GM12878 (cell line): Measurements from ENCODE around the gene IGF1R. TPM values are rescaled to one million over a fixed set of nuclear protein-coding genes. Genes with fewer than 3 reads are reported as not detected.
A peak's percentile ranks its signal among the peaks of the same experiment; 100 is the strongest.

Experiments
- ASH2L ChIP-seq: fragments of 300-600, 200-600 bp; sonication (generic); IDR thresholded peaks from 2 replicates; pipeline ENCODE4 v1.6.1; 2017; ENCODE audit warnings: low read depth, mild to moderate bottlenecking, borderline replicate concordance
- BMI1 ChIP-seq: fragments of 450-650 bp; IDR thresholded peaks from 2 replicates; pipeline ENCODE4 v1.6.1; 2016; ENCODE audit warnings: mild to moderate bottlenecking, moderate library complexity, borderline replicate concordance
- CBX5 ChIP-seq: sonication (generic); IDR thresholded peaks from 2 replicates; pipeline ENCODE4 v1.6.1; 2016; ENCODE audit warnings: low read depth, moderate library complexity, mild to moderate bottlenecking, inconsistent platforms
- CREB1 ChIP-seq: IDR thresholded peaks from 2 replicates; pipeline ENCODE4 v1.6.1; 2012; ENCODE audit warnings: low read depth, mild to moderate bottlenecking, inconsistent platforms
- EGR1 ChIP-seq, 2 experiments: IDR thresholded peaks; 1 replicate in 1 of 2; 2 replicates in 1 of 2; pipeline ENCODE4 v1.6.1; 2011 to 2012; ENCODE audit warnings: low read depth in 2 of 2, low read length in 2 of 2, borderline replicate concordance in 1 of 2, mild to moderate bottlenecking in 1 of 2, moderate library complexity in 1 of 2
- KAT2A ChIP-seq: conservative IDR thresholded peaks from 2 replicates; pipeline ENCODE4 v1.6.1; 2011; ENCODE audit warnings: low read depth, low read length; ENCODE audit not compliant: control insufficient read depth
- LARP7 ChIP-seq: fragments of 450-650 bp; IDR thresholded peaks from 2 replicates; pipeline ENCODE4 v1.6.1; 2017; ENCODE audit warnings: mild to moderate bottlenecking
- MTA2 ChIP-seq: fragments of 450-650 bp; IDR thresholded peaks from 2 replicates; pipeline ENCODE4 v1.6.1; 2016; ENCODE audit warnings: low read depth, mild to moderate bottlenecking, moderate library complexity
- MXI1 ChIP-seq: fragments of 150-350 bp; IDR thresholded peaks from 2 replicates; pipeline ENCODE4 v1.6.1; 2011; ENCODE audit warnings: low read depth, mild to moderate bottlenecking, inconsistent platforms, low read length, improper control_type of control experiment
- NBN ChIP-seq: fragments of 450-650 bp; IDR thresholded peaks from 2 replicates; pipeline ENCODE4 v1.6.1; 2016
- RAD21 ChIP-seq: IDR thresholded peaks from 2 replicates; pipeline ENCODE4 v1.6.1; 2011; ENCODE audit warnings: mild to moderate bottlenecking, low read depth, low read length, moderate library complexity; ENCODE audit not compliant: insufficient read depth
- STAT3 ChIP-seq: IDR thresholded peaks from 2 replicates; pipeline ENCODE4 v1.6.1; 2011; ENCODE audit warnings: low read depth, low read length, improper control_type of control experiment
- SUZ12 ChIP-seq: fragments of 200-600 bp; sonication (generic); IDR thresholded peaks from one replicate; pipeline ENCODE4 v1.6.1; 2018; ENCODE audit warnings: antibody characterized with exemption, mild to moderate bottlenecking; ENCODE audit not compliant: unreplicated experiment
- WRNIP1 ChIP-seq: IDR thresholded peaks from 2 replicates; pipeline ENCODE4 v1.6.1; 2011; ENCODE audit warnings: low read depth, low read length, improper control_type of control experiment, borderline replicate concordance
- ZNF274 ChIP-seq: IDR thresholded peaks from one replicate; pipeline ENCODE4 v1.8.0; 2011; ENCODE audit not compliant: insufficient read length, insufficient read depth
- polyA plus RNA-seq, 11 experiments: library from polyadenylated mRNA; depleted of rRNA in 4 of 11; unstranded in 6 of 11; stranded (reverse) in 5 of 11; fragments of >200 nt; fragmentation: Nextera tagmentation in 4 of 11; fragmentation: Illumina TruSeq in 1 of 11; extraction: Ambion mirVana in 4 of 11; extraction: Trizol in 1 of 11; gene quantifications; 1 replicate in 1 of 11; 2 replicates in 10 of 11; pipeline versions ENCODE4 v1.2.1 to v1.2.3, GENCODE V29; 2011 to 2016; ENCODE audit warnings: inconsistent platforms in 2 of 11, missing spikeins in 2 of 11, low read depth in 1 of 11
- total RNA-seq, 4 experiments: library from RNA; depleted of rRNA in 3 of 4; stranded (reverse); fragments of >200 nt in 3 of 4; fragmentation: Illumina TruSeq in 1 of 4; extraction: Trizol in 1 of 4; gene quantifications; 2 replicates each; pipeline versions ENCODE4 v1.2.1 to v1.2.3, GENCODE V29; 2013 to 2021
- TF ChIP-seq, protein P1 (sequence below): IDR thresholded peaks from 2 replicates; pipeline ENCODE4 v1.6.1; 2011; ENCODE audit warnings: low read depth, low read length, improper control_type of control experiment, borderline replicate concordance
- TF ChIP-seq, protein P2 (sequence below): fragments of 450-650 bp; IDR thresholded peaks from 2 replicates; pipeline ENCODE4 v1.6.1; 2017; ENCODE audit warnings: mild to moderate bottlenecking, moderate library complexity
- TF ChIP-seq, protein P3 (sequence below): IDR thresholded peaks from 2 replicates; pipeline ENCODE4 v1.6.1; 2012; ENCODE audit warnings: low read depth, low read length, improper control_type of control experiment
- TF ChIP-seq, protein P4 (sequence below): fragments of 450-650 bp; formaldehyde crosslinking; IDR thresholded peaks from 2 replicates; pipeline ENCODE4 v1.4.0; 2022; ENCODE audit warnings: mild to moderate bottlenecking, moderate library complexity
- TF ChIP-seq, protein P5 (sequence below): fragments of 450-650 bp; IDR thresholded peaks from 2 replicates; pipeline ENCODE4 v1.6.1; 2016; ENCODE audit warnings: mild to moderate bottlenecking

Gene IGF1R
- total and polyA plus RNA-seq, 10 of the 15 experiments (the other 5 are each of a cell fraction or from before 2014, with no cell fraction given) = 0.03 to 2.7 (median 0.66) TPM

DNA sequence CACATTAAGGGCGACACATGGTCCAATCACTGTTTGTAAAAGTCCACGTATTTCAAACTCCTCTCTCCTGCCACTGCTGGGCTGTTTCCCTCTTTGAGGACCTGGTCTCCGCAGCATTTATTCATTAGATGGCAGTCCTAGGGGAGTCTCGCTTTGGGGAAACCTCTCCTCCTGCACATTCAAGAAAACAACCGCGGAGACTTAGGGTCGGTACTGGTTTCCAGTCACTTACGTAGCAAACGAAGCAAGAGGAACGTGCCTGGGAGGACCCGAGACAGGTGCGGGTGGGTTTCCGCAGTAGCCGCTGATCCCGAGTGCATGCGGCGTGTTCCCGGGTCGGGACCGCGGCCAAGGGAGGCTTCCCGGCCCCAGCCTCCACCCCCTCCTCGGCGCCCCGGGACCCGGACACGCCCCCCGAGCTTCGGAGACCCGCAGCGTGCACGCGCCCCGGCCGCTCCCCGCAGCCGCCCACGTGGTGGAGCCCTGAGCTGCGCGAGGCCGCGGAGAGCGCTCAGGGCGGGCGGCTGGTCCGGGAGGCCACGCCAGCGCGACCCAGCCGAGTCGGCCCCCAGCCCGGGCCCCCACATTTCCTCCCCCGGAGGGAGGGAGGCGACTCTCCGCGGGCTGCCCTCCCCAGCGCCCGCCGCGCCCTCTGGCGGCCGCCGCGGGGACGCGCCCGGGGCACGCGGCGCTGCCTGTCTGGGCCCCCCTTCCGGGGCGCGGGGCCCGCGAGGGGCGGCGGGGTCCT is 1.1 kb upstream of the IGF1R start (continued):
- TF ChIP-seq RAD21 = no peak
- TF ChIP-seq, protein P1, sequence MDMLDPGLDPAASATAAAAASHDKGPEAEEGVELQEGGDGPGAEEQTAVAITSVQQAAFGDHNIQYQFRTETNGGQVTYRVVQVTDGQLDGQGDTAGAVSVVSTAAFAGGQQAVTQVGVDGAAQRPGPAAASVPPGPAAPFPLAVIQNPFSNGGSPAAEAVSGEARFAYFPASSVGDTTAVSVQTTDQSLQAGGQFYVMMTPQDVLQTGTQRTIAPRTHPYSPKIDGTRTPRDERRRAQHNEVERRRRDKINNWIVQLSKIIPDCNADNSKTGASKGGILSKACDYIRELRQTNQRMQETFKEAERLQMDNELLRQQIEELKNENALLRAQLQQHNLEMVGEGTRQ = no peak
- TF ChIP-seq CREB1 = no peak
- TF ChIP-seq, protein P2, sequence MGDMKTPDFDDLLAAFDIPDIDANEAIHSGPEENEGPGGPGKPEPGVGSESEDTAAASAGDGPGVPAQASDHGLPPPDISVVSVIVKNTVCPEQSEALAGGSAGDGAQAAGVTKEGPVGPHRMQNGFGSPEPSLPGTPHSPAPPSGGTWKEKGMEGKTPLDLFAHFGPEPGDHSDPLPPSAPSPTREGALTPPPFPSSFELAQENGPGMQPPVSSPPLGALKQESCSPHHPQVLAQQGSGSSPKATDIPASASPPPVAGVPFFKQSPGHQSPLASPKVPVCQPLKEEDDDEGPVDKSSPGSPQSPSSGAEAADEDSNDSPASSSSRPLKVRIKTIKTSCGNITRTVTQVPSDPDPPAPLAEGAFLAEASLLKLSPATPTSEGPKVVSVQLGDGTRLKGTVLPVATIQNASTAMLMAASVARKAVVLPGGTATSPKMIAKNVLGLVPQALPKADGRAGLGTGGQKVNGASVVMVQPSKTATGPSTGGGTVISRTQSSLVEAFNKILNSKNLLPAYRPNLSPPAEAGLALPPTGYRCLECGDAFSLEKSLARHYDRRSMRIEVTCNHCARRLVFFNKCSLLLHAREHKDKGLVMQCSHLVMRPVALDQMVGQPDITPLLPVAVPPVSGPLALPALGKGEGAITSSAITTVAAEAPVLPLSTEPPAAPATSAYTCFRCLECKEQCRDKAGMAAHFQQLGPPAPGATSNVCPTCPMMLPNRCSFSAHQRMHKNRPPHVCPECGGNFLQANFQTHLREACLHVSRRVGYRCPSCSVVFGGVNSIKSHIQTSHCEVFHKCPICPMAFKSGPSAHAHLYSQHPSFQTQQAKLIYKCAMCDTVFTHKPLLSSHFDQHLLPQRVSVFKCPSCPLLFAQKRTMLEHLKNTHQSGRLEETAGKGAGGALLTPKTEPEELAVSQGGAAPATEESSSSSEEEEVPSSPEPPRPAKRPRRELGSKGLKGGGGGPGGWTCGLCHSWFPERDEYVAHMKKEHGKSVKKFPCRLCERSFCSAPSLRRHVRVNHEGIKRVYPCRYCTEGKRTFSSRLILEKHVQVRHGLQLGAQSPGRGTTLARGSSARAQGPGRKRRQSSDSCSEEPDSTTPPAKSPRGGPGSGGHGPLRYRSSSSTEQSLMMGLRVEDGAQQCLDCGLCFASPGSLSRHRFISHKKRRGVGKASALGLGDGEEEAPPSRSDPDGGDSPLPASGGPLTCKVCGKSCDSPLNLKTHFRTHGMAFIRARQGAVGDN = peak; percentile 65; the same call in 1 of the 2 replicates
- TF ChIP-seq BMI1 = peak; percentile 24
- TF ChIP-seq MXI1 = 0 out of 2 replicates have a peak, but pooled peaks have one; percentile 25
- TF ChIP-seq WRNIP1 = no peak
- no peak for TF ChIP-seq ASH2L
- TF ChIP-seq, protein P3, sequence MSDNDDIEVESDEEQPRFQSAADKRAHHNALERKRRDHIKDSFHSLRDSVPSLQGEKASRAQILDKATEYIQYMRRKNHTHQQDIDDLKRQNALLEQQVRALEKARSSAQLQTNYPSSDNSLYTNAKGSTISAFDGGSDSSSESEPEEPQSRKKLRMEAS = no peak
- TF ChIP-seq STAT3 = no peak
- TF ChIP-seq ZNF274 = no peak
- TF ChIP-seq SUZ12 = peak; percentile 69
- TF ChIP-seq MTA2 = no peak
- TF ChIP-seq LARP7 = no peak; the same call in 1 of the 2 replicates
- no peak for TF ChIP-seq KAT2A
- no peak for TF ChIP-seq NBN
- TF ChIP-seq, protein P4, sequence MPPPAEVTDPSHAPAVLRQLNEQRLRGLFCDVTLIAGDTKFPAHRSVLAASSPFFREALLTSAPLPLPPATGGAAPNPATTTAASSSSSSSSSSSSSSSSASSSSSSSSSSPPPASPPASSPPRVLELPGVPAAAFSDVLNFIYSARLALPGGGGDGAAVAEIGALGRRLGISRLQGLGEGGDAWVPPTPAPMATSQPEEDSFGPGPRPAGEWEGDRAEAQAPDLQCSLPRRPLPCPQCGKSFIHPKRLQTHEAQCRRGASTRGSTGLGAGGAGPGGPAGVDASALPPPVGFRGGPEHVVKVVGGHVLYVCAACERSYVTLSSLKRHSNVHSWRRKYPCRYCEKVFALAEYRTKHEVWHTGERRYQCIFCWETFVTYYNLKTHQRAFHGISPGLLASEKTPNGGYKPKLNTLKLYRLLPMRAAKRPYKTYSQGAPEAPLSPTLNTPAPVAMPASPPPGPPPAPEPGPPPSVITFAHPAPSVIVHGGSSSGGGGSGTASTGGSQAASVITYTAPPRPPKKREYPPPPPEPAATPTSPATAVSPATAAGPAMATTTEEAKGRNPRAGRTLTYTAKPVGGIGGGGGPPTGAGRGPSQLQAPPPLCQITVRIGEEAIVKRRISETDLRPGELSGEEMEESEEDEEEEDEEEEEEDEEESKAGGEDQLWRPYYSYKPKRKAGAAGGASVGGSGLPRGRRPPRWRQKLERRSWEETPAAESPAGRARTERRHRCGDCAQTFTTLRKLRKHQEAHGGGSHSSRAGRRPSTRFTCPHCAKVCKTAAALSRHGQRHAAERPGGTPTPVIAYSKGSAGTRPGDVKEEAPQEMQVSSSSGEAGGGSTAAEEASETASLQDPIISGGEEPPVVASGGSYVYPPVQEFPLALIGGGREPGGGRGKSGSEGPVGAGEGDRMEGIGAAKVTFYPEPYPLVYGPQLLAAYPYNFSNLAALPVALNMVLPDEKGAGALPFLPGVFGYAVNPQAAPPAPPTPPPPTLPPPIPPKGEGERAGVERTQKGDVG (CRISPR knock-in tag) = no peak
- TF ChIP-seq, protein P5, sequence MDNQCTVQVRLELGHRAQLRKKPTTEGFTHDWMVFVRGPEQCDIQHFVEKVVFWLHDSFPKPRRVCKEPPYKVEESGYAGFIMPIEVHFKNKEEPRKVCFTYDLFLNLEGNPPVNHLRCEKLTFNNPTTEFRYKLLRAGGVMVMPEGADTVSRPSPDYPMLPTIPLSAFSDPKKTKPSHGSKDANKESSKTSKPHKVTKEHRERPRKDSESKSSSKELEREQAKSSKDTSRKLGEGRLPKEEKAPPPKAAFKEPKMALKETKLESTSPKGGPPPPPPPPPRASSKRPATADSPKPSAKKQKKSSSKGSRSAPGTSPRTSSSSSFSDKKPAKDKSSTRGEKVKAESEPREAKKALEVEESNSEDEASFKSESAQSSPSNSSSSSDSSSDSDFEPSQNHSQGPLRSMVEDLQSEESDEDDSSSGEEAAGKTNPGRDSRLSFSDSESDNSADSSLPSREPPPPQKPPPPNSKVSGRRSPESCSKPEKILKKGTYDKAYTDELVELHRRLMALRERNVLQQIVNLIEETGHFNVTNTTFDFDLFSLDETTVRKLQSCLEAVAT = no peak
- no peak for TF ChIP-seq CBX5
- peak in 1 of 2 experiments; percentile 32; a peak in 1 of 3 replicates for TF ChIP-seq EGR1 (IDR thresholded peaks at IDR 0.05; ENCODE audit: borderline replicate concordance in 1 of 2, low read depth in 2 of 2, low read length in 2 of 2)
